OCI-LY1 (cell line): ENCODE measurements around the gene CHCHD6.

ENCODE experiments used
- CTCF ChIP-seq: fragments of 200-600 bp; sonication (generic), shearing (Covaris generic); IDR thresholded peaks from 2 replicates; pipeline ENCODE4 v1.5.1; 2017; ENCODE audit warnings: mild to moderate bottlenecking, antibody characterized with exemption, low read length, moderate library complexity, mixed read lengths
- EZH2 ChIP-seq: fragments of 200-600 bp; sonication (generic), shearing (Covaris generic); IDR thresholded peaks from 2 replicates; pipeline ENCODE4 v1.8.0; 2017; ENCODE audit warnings: borderline replicate concordance, mixed run types, mild to moderate bottlenecking, antibody characterized with exemption, low read length, moderate library complexity, mixed read lengths

- TF ChIP-seq CTCF (no peak), EZH2 (no peak)
Measured at GRCh38 chr3:126851934-126852333, 147.9 kb downstream of the CHCHD6 start.
